TTC549 (cell line): ENCODE measurements around the gene ADARB2.
"Not testable (repeated sequence)": the region's sequence is repeated elsewhere in the genome, so short reads cannot be mapped to it uniquely, and the experiment has no call there.

ENCODE experiments used
- FAIRE-seq: peaks from 2 replicates; lab custom pipeline; 2012; peaks lifted over from hg19 to GRCh38; lab: Jason Lieb, UNC

Gene ADARB2

GRCh38 chr10:1166101-1166827, 571.1 kb downstream of the ADARB2 start:
- no peak for FAIRE-seq

- no peak for FAIRE-seq
Observed at GRCh38 chr10:1163831-1164230, 573.5 kb downstream of the ADARB2 start.

GRCh38 chr10:1163204-1163660, 574.1 kb downstream of the ADARB2 start:
- no peak for FAIRE-seq

- FAIRE-seq: no peak
Observed at GRCh38 chr10:1162481-1163203, 574.7 kb downstream of the ADARB2 start.

- FAIRE-seq: not testable (repeated sequence)
Observed at GRCh38 chr10:1161315-1161673, 576.0 kb downstream of the ADARB2 start.

- FAIRE-seq: no peak
Observed at GRCh38 chr10:1160561-1161314, 576.6 kb downstream of the ADARB2 start.

- no peak for FAIRE-seq
Observed at GRCh38 chr10:1159131-1160061, 577.9 kb downstream of the ADARB2 start.

- FAIRE-seq: not testable (repeated sequence)
Observed at GRCh38 chr10:1158536-1158935, 578.8 kb downstream of the ADARB2 start.

GRCh38 chr10:1158066-1158465, 579.3 kb downstream of the ADARB2 start:
- no peak for FAIRE-seq

- no peak for FAIRE-seq
Observed at GRCh38 chr10:1157615-1157933, 579.8 kb downstream of the ADARB2 start.

GRCh38 chr10:1156921-1157614, 580.3 kb downstream of the ADARB2 start:
- no peak for FAIRE-seq

- no peak for FAIRE-seq
Observed at GRCh38 chr10:1156616-1156886, 580.8 kb downstream of the ADARB2 start.

GRCh38 chr10:1155791-1156615, 581.3 kb downstream of the ADARB2 start:
- FAIRE-seq: no peak

- FAIRE-seq: no peak
Observed at GRCh38 chr10:1154531-1155295, 582.6 kb downstream of the ADARB2 start.

GRCh38 chr10:1153805-1154351, 583.4 kb downstream of the ADARB2 start:
- no peak for FAIRE-seq

- FAIRE-seq: no peak
Observed at GRCh38 chr10:1153251-1153763, 584.0 kb downstream of the ADARB2 start.

- no peak for FAIRE-seq
Observed at GRCh38 chr10:1152386-1153250, 584.7 kb downstream of the ADARB2 start.
